A673 (cell line): ENCODE measurements around the gene TRPM3. TPM values are rescaled to one million over a fixed set of nuclear protein-coding genes. Genes with fewer than 3 reads are reported as not detected.

Experiments used
- BruUV-seq: library from RNA; stranded (reverse); fragments of 400-500 nt; replicated peaks from 2 replicates; lab custom pipeline; 2021; lab: Mats Ljungman, UMichigan
- CTCF ChIA-PET: fragments of 300-600 bp; sonication (Branson Sonifier 250); formaldehyde crosslinking; loops from one replicate; lab custom pipeline; 2022; ENCODE audit warnings: antibody characterized with exemption; lab: Charles Lee
- POLR2A ChIA-PET: fragments of 300-600 bp; sonication (Branson Sonifier 250); formaldehyde crosslinking; loops from one replicate; lab custom pipeline; 2022; ENCODE audit warnings: antibody characterized with exemption; ENCODE audit not compliant: low non-redundant PET; lab: Charles Lee
- DNase-seq: peaks from one replicate; pipeline ENCODE4 v3.0.0-alpha.2; 2015; ENCODE audit warnings: low spot score
- H3K27ac ChIP-seq: fragments of 200-600 bp; sonication (generic); 2 replicates; pipeline ENCODE4 v1.5.1; 2016; ENCODE audit warnings: mixed run types, low read depth, mild to moderate bottlenecking, mixed read lengths, antibody characterized with exemption, low read length; ENCODE audit not compliant: poor library complexity, severe bottlenecking
- H3K27me3 ChIP-seq: fragments of 200-600 bp; sonication (generic); replicated peaks from 2 replicates; pipeline ENCODE4 v1.6.1; 2017; ENCODE audit warnings: mixed run types, low read depth, mild to moderate bottlenecking, mixed read lengths, antibody characterized with exemption, low read length; ENCODE audit not compliant: insufficient read depth, poor library complexity
- H3K36me3 ChIP-seq: fragments of 200-600 bp; sonication (generic); 2 replicates; pipeline ENCODE4 v1.6.1; 2016; ENCODE audit warnings: mixed run types, mild to moderate bottlenecking, mixed read lengths, antibody characterized with exemption, low read length; ENCODE audit not compliant: insufficient read depth, poor library complexity, severe bottlenecking
- H3K4me1 ChIP-seq: fragments of 200-600 bp; sonication (generic); 2 replicates; pipeline ENCODE4 v1.6.1; 2017; ENCODE audit warnings: mixed run types, mild to moderate bottlenecking, mixed read lengths, antibody characterized with exemption, low read length; ENCODE audit not compliant: insufficient read depth, poor library complexity, severe bottlenecking
- H3K4me3 ChIP-seq: fragments of 200-600 bp; sonication (generic); 2 replicates; pipeline ENCODE4 v1.5.1; 2016; ENCODE audit warnings: low read depth, mixed run types, mild to moderate bottlenecking, mixed read lengths, low read length; ENCODE audit not compliant: poor library complexity, severe bottlenecking
- H3K9me3 ChIP-seq: fragments of 200-600 bp; sonication (generic); 2 replicates; pipeline ENCODE4 v1.6.1; 2016; ENCODE audit warnings: mixed run types, low read depth, mild to moderate bottlenecking, mixed read lengths, antibody characterized with exemption, low read length; ENCODE audit not compliant: poor library complexity, severe bottlenecking
- CTCF ChIP-seq: fragments of 300-800, 200-600 bp; sonication (generic); conservative IDR thresholded peaks from 2 replicates; pipeline ENCODE4 v1.5.1; 2017; ENCODE audit warnings: low read depth, mild to moderate bottlenecking, antibody characterized with exemption, low read length, moderate library complexity, mixed read lengths
- EZH2 ChIP-seq: fragments of 200-600 bp; sonication (generic); IDR thresholded peaks from 2 replicates; pipeline ENCODE4 v1.6.1; 2017; ENCODE audit warnings: borderline replicate concordance, low read depth, mild to moderate bottlenecking, mixed read lengths, antibody characterized with exemption, low read length; ENCODE audit not compliant: poor library complexity, severe bottlenecking
- intact Hi-C: fragments of 100-400 bp; cut with micrococcal nuclease; formaldehyde crosslinking; loops from one replicate; pipeline ENCODE4 v1.10.0; 2022; ENCODE audit not compliant: unreplicated experiment
- total RNA-seq: library from RNA; stranded (reverse); gene quantifications from 2 replicates; pipeline ENCODE4 v1.2.3, GENCODE V29; 2021

TRPM3 gene
- total RNA-seq, 1 experiment from 2014 or later, result not detected

GRCh38 chr9:70615464-70616138, 505.8 kb downstream of the TRPM3 start:
- Histone ChIP-seq H3K9me3 (no peaks in the 10 kb centered on the region), H3K27me3 (no peaks in the 10 kb centered on the region), H3K4me3 (no peak overlapping the region), H3K4me1 (peaks cover 2% of the 10 kb centered on the region), H3K36me3 (no peaks in the 10 kb centered on the region), H3K27ac (no peak overlapping the region)
- no peak for TF ChIP-seq CTCF
- no peak for TF ChIP-seq EZH2
- CTCF ChIA-PET, result interaction anchor here (0.6 kb wide), 1 partner anchor 13 kb away, joined by 3 read pairs; no protein-coding TSS in a partner anchor
- POLR2A ChIA-PET, result no interaction called here
- no TSS peak for BruUV-seq
- no peak for DNase-seq
- intact Hi-C loops, result no loop called here

- no peaks in the 10 kb centered on the region for H3K36me3 ChIP-seq
- DNase-seq, result no peak
- no peak overlapping the region for H3K27ac ChIP-seq
- intact Hi-C loops, result no loop called here
- no peaks in the 10 kb centered on the region for H3K27me3 ChIP-seq
- no peaks in the 10 kb centered on the region for H3K9me3 ChIP-seq
- no TSS peak for BruUV-seq
- CTCF ChIA-PET, result interaction anchor here (0.6 kb wide), 1 partner anchor 12 kb away, joined by 3 read pairs; no protein-coding TSS in a partner anchor
- no peak overlapping the region for H3K4me3 ChIP-seq
- H3K4me1 ChIP-seq, result peaks cover 2% of the 10 kb centered on the region
- POLR2A ChIA-PET, result no interaction called here
- no peak for TF ChIP-seq CTCF
- no peak for TF ChIP-seq EZH2
These were observed 506.5 kb downstream of the TRPM3 start for GRCh38 chr9:70614786-70615463.

- BruUV-seq, result no TSS peak
- Histone ChIP-seq H3K27ac (no peak overlapping the region), H3K4me3 (no peak overlapping the region), H3K9me3 (no peaks in the 10 kb centered on the region), H3K27me3 (no peaks in the 10 kb centered on the region), H3K4me1 (peaks cover 2% of the 10 kb centered on the region), H3K36me3 (no peaks in the 10 kb centered on the region)
- no peak for TF ChIP-seq CTCF
- no peak for TF ChIP-seq EZH2
- intact Hi-C loops, result no loop called here
- POLR2A ChIA-PET, result no interaction called here
- CTCF ChIA-PET, result no interaction called here
- no peak for DNase-seq
These were observed 508.2 kb downstream of the TRPM3 start for GRCh38 chr9:70613024-70613768.
